Duodenal mucosa (tissue), 2 donors: ENCODE measurements around the gene TTLL10.
A peak's percentile ranks its signal among the peaks of the same experiment; 100 is the strongest.

Source experiments
- H3K27ac ChIP-seq: one replicate; pipeline ENCODE4 v1.7.0; 2013; ENCODE audit warnings: low read depth, low read length
- H3K27me3 ChIP-seq, 2 donors: one replicate each; pipeline ENCODE4 v1.7.0; 2013; ENCODE audit warnings: low read length in 2 of 2, control low read depth in 1 of 2; ENCODE audit not compliant: insufficient read depth in 2 of 2, control insufficient read depth in 1 of 2
- H3K36me3 ChIP-seq, 2 donors: one replicate each; pipeline ENCODE4 v1.7.0; 2013; ENCODE audit warnings: low read length in 2 of 2, control low read depth in 1 of 2; ENCODE audit not compliant: insufficient read depth in 2 of 2, control insufficient read depth in 1 of 2
- H3K4me1 ChIP-seq, 2 donors: one replicate each; pipeline ENCODE4 v1.7.0; 2013; ENCODE audit warnings: low read length in 2 of 2, control low read depth in 1 of 2; ENCODE audit not compliant: insufficient read depth in 2 of 2, control insufficient read depth in 1 of 2
- H3K4me3 ChIP-seq, 2 donors: one replicate each; pipeline ENCODE4 v1.7.0; 2013; ENCODE audit warnings: low read length in 2 of 2, low read depth in 1 of 2
- H3K9ac ChIP-seq, 2 donors: one replicate each; pipeline ENCODE4 v1.7.0; 2013; ENCODE audit warnings: low read length in 2 of 2, low read depth in 1 of 2
- H3K9me3 ChIP-seq, 2 donors: one replicate each; pipeline ENCODE4 v1.7.0; 2013; ENCODE audit warnings: low read length in 2 of 2, control low read depth in 1 of 2; ENCODE audit not compliant: control insufficient read depth in 1 of 2

Gene TTLL10

DNA sequence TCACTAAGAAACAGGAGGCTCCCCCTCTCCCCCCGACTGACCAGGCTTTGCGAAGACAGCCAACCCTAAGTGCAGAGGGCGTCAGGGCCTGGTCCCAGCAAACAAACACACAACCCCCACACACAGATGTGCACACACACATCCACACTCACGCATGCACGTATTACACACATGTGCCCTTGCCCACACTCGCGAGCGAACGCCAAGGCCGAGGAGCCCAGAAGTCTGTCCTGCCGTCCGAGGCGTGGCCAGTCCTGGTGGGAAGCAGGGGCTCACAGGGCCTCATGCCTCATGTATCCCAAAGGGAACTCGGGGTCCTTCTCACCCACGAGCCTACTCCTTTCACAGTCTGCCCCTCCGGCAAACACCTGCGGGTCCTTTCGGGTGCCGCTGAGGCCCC lies 56.1 kb downstream of the TTLL10 start:
- H3K4me1 ChIP-seq: peaks cover 18 to 27% of the 10 kb centered on the region in 2 donors
- no peaks in the 10 kb centered on the region for H3K27me3 ChIP-seq
- H3K4me3 ChIP-seq: peak overlapping the region; percentile 73 to 99
- no peak overlapping the region for H3K9ac ChIP-seq
- no peak overlapping the region for H3K27ac ChIP-seq
- H3K36me3 ChIP-seq: peaks cover 9 to 50% of the 10 kb centered on the region in 2 donors
- H3K9me3 ChIP-seq: no peaks in the 10 kb centered on the region

DNA sequence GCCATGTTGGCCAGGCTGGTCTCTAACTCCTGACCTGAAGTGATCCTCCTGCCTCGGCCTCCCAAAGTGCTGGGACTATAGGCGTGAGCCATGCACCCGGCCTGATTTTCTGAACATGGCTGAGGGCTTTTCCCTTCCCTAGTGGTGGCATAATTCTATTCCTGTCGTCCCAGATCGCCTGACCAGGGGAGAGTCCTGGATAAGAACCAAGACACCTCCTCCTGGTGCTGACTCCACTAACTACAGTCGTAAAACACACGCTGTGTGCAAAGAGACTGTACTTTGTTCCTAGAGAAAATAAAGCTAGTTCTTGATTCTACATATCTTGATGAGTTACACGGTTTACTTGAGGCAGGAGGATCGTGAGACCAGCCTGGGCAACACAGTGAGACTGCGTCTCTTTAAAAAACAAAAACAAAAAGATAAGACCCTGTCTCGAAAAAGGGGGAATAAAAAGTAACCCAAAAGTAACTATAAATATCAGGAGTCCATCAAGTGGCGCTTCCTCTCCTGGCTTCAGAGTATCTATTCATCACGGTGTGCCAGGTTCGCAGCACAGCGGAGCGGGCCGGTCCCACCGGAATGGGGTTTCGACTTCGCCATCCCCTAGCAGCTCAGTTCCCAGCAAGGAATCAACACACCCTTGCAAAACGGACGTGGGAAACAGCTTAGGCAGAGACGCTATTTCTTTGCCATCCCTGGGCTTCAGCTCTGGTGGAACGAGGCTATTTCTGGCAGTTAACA lies 57.1 kb downstream of the TTLL10 start:
- H3K36me3 ChIP-seq: peaks cover 9 to 41% of the 10 kb centered on the region in 2 donors
- no peaks in the 10 kb centered on the region for H3K9me3 ChIP-seq
- H3K4me1 ChIP-seq: peaks cover 18 to 27% of the 10 kb centered on the region in 2 donors
- H3K4me3 ChIP-seq: peak overlapping the region; percentile 73 to 99
- H3K9ac ChIP-seq: peak overlapping the region; percentile 79 to 88
- H3K27ac ChIP-seq: peak overlapping the region; percentile 50
- no peaks in the 10 kb centered on the region for H3K27me3 ChIP-seq

- Histone ChIP-seq H3K4me1 (peaks cover 18 to 27% of the 10 kb centered on the region in 2 donors), H3K36me3 (peaks cover 9 to 33% of the 10 kb centered on the region in 2 donors)
Observed at GRCh38 chr1:1231400-1232207, 57.9 kb downstream of the TTLL10 start, which contains the start of gene SDF4. Gene SDF4 (minus strand): TSS chr1:1232001. CDS start chr1:1228772, 3,229 bp downstream.

DNA sequence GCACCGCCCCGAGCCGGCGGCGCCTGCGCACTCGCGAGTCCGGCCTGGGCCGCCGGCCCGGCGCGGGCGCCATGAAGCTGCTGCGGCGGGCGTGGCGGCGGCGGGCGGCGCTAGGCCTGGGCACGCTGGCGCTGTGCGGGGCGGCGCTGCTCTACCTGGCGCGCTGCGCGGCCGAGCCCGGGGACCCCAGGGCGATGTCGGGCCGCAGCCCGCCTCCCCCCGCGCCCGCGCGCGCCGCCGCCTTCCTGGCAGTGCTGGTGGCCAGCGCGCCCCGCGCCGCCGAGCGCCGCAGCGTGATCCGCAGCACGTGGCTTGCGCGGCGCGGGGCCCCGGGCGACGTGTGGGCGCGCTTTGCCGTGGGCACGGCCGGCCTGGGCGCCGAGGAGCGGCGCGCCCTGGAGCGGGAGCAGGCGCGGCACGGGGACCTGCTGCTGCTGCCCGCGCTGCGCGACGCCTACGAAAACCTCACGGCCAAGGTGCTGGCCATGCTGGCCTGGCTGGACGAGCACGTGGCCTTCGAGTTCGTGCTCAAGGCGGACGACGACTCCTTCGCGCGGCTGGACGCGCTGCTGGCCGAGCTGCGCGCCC lies 58.6 kb downstream of the TTLL10 start, which contains the start of gene B3GALT6:
B3GALT6 (plus strand) TSS at position 30 of the 588 bp plus-strand sequence; CDS start at position 72, 42 bp downstream.
- H3K27me3 ChIP-seq: peaks cover 0 to 9% of the 10 kb centered on the region in 2 donors
- H3K4me1 ChIP-seq: peaks cover 19 to 33% of the 10 kb centered on the region in 2 donors
- no peaks in the 10 kb centered on the region for H3K9me3 ChIP-seq
- H3K27ac ChIP-seq: peak within 1 kb of the TSS; percentile 50
- peak within 1 kb of the TSS; percentile 79 to 88 for H3K9ac ChIP-seq
- H3K36me3 ChIP-seq: peaks cover 6 to 28% of the 10 kb centered on the region in 2 donors
- H3K4me3 ChIP-seq: peak within 1 kb of the TSS; percentile 73 to 99

More at GRCh38 chr1:1231400-1232207, 57.9 kb downstream of the TTLL10 start, which contains the start of gene SDF4:
- peaks cover 0 to 3% of the 10 kb centered on the region in 2 donors for H3K27me3 ChIP-seq
- peak within 1 kb of the TSS; percentile 79 to 88 for H3K9ac ChIP-seq
- H3K27ac ChIP-seq: peak within 1 kb of the TSS; percentile 50
- peak within 1 kb of the TSS; percentile 73 to 99 for H3K4me3 ChIP-seq
- H3K9me3 ChIP-seq: no peaks in the 10 kb centered on the region

GRCh38 chr1:1232796-1233566 lies 59.3 kb downstream of the TTLL10 start:
- Histone ChIP-seq H3K4me1 (peaks cover 26 to 40% of the 10 kb centered on the region in 2 donors), H3K4me3 (peak overlapping the region in 1 of 2 donors; percentile 51), H3K27ac (no peak overlapping the region), H3K9me3 (no peaks in the 10 kb centered on the region), H3K9ac (no peak overlapping the region), H3K27me3 (peaks cover 5 to 16% of the 10 kb centered on the region in 2 donors), H3K36me3 (peaks cover 6 to 23% of the 10 kb centered on the region in 2 donors)

DNA sequence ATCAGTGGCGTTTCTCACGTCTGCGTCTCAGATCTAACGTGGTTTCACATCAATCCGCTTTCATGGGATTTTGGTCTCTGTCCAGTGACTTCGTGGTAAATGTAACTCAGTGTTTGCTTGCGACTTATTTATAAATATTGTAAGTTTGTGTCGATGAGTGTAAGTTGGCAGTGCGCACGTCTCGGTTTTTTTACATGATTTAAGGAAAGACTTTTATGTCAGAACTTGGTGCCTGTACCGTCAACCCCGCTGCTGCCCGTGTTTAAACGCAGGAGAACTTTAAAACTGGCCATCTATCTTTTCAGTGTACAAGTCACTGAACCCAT lies 59.9 kb downstream of the TTLL10 start:
- Histone ChIP-seq H3K4me3 (no peak overlapping the region), H3K9me3 (no peaks in the 10 kb centered on the region), H3K36me3 (peaks cover 3 to 17% of the 10 kb centered on the region in 2 donors), H3K4me1 (peaks cover 26 to 45% of the 10 kb centered on the region in 2 donors), H3K9ac (no peak overlapping the region), H3K27ac (no peak overlapping the region), H3K27me3 (peaks cover 8 to 22% of the 10 kb centered on the region in 2 donors)

GRCh38 chr1:1234180-1234808 lies 60.6 kb downstream of the TTLL10 start:
- H3K4me1 ChIP-seq: peaks cover 24 to 41% of the 10 kb centered on the region in 2 donors
- no peak overlapping the region for H3K27ac ChIP-seq
- H3K27me3 ChIP-seq: peaks cover 16 to 24% of the 10 kb centered on the region in 2 donors
- no peaks in the 10 kb centered on the region for H3K9me3 ChIP-seq
- H3K36me3 ChIP-seq: peaks cover 0 to 11% of the 10 kb centered on the region in 2 donors
- no peak overlapping the region for H3K4me3 ChIP-seq
- H3K9ac ChIP-seq: no peak overlapping the region

DNA sequence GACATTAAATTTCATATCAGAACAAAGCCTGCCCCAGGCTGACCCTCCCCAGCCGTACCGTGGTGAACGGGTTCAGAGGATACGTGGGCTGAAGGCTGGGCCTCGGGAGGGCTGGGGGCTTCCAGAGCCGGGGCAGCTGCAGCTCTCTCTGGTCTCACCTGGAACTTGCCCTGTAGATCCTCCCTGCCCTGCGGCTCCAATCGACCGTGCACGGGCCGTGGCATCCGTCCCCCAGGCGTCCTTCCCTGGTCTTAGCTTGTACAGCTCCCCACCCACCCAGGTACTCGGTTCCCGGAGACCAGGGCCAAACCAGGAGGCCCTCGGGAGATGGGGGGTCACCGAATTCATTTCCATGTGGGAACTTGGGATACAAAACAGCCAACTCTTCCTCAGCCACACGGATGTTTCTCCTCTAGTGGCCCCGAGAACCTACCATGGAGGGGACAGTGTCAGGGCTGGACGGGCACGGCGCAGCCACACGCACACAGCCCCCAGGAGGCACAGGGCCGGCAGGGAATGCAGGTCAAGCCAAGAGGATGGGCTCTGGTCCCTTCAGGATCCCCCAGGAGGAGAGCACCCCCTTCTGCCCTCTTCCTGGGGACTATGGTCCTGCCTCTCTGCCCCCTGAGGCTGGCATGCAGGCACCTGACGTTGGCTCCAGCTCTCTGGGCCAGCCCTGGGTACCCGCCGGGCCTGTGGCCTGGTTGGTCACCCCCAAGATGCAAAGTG lies 61.5 kb downstream of the TTLL10 start:
- H3K36me3 ChIP-seq: peaks cover 0 to 4% of the 10 kb centered on the region in 2 donors
- peaks cover 15 to 32% of the 10 kb centered on the region in 2 donors for H3K4me1 ChIP-seq

More for the DNA sequence above, 61.5 kb downstream of the TTLL10 start:
- H3K9me3 ChIP-seq: no peaks in the 10 kb centered on the region
- no peak overlapping the region for H3K4me3 ChIP-seq
- peaks cover 25 to 30% of the 10 kb centered on the region in 2 donors for H3K27me3 ChIP-seq
- H3K9ac ChIP-seq: no peak overlapping the region
- no peak overlapping the region for H3K27ac ChIP-seq
